GM18511 (cell line): ENCODE data around the gene LAMB3.
A peak's percentile ranks its signal among the peaks of the same experiment; 100 is the strongest.

Experiments used
- ATAC-seq: cut with Tn5 transposase; IDR thresholded peaks from one replicate; pipeline ENCODE4 v1.9.1; 2021; ENCODE audit warnings: mild to moderate bottlenecking, moderate library complexity; ENCODE audit not compliant: unreplicated experiment

LAMB3 gene

GRCh38 chr1:209565759-209566678, 86.2 kb downstream of the LAMB3 start:
- peak; percentile 92 for ATAC-seq
